GM12873 (cell line): ENCODE data around the gene VAC14.

Experiments
- TF ChIP-seq, protein P1 (sequence below): IDR thresholded peaks from 2 replicates; pipeline ENCODE4 v1.5.1; 2012; ENCODE audit warnings: low read depth, mild to moderate bottlenecking, moderate library complexity, low read length, control low read depth; ENCODE audit not compliant: insufficient read depth; ENCODE audit errors: missing control alignments

VAC14 gene

DNA sequence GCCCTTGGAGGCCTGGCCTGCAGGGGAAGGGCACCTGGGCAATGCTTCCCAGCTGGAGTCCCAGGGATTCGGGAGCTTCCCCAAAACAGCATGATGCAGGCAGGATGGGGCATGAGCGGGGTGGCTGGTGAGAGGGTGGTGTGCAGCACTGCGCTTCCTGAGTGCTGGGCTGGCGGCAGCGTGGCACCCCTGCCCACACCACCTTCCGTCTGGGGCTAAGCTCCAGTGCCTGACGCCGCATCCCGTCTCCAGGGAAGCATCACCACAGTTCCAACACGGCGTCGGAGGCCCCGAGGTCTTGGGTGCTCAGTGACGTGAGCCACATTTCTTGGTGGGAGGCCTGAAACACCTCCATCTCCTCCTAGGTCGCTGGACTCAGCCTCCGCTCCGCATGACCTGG, 101.3 kb downstream of the VAC14 start:
- TF ChIP-seq, protein P1, sequence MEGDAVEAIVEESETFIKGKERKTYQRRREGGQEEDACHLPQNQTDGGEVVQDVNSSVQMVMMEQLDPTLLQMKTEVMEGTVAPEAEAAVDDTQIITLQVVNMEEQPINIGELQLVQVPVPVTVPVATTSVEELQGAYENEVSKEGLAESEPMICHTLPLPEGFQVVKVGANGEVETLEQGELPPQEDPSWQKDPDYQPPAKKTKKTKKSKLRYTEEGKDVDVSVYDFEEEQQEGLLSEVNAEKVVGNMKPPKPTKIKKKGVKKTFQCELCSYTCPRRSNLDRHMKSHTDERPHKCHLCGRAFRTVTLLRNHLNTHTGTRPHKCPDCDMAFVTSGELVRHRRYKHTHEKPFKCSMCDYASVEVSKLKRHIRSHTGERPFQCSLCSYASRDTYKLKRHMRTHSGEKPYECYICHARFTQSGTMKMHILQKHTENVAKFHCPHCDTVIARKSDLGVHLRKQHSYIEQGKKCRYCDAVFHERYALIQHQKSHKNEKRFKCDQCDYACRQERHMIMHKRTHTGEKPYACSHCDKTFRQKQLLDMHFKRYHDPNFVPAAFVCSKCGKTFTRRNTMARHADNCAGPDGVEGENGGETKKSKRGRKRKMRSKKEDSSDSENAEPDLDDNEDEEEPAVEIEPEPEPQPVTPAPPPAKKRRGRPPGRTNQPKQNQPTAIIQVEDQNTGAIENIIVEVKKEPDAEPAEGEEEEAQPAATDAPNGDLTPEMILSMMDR = no peak

GRCh38 chr16:70698901-70699300, 102.1 kb downstream of the VAC14 start:
- TF ChIP-seq, protein P1 = no peak

GRCh38 chr16:70697594-70698170, 103.3 kb downstream of the VAC14 start:
- TF ChIP-seq, protein P1 = no peak

DNA sequence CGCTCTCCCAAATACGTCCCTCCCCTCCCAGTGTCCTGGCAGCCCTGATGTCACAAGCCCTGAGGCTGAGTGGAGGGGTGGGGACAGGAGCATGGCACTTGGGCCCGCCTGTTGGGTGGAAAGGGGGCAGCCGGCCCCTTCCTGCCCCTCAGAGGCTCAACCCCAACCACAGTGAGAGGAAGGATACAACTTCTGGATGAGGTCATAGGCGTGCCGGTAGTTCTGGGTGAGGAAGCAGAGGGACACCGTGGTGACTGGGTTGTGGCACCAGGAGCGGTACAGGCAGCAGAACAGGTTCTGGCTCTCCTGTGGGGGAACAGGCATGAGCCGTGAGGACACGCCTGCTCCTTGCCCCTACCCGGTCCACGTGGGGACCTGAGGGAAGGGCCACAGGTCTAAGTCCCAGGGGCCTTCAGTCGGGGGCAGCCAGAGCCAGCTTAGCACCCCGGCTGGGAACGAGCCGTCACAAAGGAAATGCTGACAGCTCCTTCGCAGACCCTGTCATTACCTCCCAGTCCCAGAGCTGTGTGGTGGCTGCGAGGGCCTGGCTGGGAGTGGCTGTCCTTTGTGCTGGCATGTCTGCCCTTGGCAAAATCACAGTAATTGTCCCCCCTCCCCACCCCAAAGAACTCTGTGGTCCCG, 103.9 kb downstream of the VAC14 start:
- TF ChIP-seq, protein P1 = no peak

DNA sequence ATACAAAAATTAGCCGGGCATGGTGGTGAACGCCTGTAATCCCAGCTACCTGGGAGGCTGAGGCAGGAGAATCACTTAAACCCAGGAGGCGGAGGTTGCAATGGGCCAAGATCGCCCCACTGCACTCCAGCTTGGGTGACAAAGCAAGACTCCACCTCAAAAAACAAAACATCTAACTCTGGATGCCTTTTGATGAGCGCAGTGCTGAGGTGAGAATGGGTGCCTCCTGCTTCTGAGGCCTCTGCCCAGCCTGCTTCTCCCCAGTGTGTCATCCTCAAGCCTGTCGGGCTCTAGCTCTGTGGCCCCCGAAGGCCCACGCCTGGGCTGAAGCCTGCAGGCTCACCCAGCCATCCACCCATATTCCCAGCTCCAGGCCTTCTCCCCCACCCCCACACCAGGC, 104.6 kb downstream of the VAC14 start:
- TF ChIP-seq, protein P1 = no peak

DNA sequence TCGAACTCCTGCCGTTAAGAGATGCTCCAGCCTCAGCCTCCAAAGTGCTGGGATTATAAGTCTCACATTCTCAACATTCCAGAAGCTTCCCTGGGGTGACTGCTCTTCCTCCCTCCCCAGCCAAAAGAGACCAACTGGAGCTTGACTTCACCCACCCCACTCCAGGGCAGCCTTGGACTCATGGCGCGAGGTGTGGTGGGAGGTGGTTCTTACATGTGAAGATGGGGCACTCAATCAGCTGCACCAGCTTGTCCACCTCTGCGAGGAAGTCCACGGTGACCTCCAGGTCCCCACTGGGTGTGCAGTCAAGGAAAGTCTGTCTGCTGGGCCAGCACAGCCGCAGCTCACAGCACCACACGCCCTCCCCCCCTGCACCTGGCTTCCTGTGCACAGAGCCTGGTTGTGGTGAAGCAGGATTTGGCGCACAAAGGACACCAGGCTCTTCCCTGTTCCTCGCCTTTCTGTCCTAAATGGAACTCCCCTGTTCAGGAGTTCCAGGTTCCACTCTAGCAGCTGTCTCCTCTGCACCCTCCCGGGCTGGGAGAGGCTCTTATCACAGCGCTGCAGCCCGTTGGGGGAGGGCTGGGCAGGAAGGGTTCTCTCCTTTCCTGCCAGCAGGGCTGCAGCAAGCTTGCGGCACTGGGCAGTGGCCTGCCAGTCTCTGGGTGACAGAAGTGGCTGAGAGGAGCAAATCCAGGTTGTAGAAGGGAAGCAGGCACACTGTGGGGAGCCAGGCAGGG, 105.5 kb downstream of the VAC14 start:
- TF ChIP-seq, protein P1 = no peak

DNA sequence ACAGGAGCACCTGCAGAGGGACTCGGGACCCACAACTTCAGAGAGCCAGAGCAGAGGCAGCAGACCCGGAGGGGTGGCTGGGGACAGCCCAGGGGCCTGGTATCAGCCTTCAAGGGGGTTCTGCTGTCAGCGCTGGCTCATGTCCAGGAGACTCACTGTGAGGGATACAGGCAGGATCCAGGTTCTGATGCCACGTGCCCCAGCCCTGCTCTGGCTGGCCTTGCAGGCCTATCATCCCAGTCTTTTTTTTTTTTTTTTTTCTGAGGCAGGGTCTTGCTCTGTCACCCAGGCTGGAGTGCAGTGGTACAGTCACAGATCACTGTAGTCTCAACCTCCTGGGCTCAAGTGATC, 106.1 kb downstream of the VAC14 start:
- TF ChIP-seq, protein P1 = no peak
